ENCODE results near the gene CDKL1. TPM values are rescaled to one million over a fixed set of nuclear protein-coding genes. Genes with fewer than 3 reads are reported as not detected.

CDKL1 gene
- total RNA-seq, result 10 to 100 TPM; 13.5 to 17.6 TPM

- H3K9me3 Mint-ChIP-seq (ENCODE audit: low read depth), result no peaks in the 10 kb centered on the region
- CTCF ChIA-PET, result interaction anchor here (0.9 to 2.5 kb wide), 3 partner anchors 34 to 135 kb away, joined by 3 to 14 read pairs (median 4); partner anchors contain the start of gene MAP4K5
- H3K4me3 Mint-ChIP-seq, result peak within 1 kb of the TSS; percentile 85
- H3K36me3 Mint-ChIP-seq, result peaks cover 2% of the 10 kb centered on the region
- DNase-seq (peak; percentile 58), ATAC-seq (peak; percentile 84)
- peaks cover 6% of the 10 kb centered on the region for H3K27me3 Mint-ChIP-seq
- H3K27ac Mint-ChIP-seq, result peak within 1 kb of the TSS; percentile 56
- H3K4me1 Mint-ChIP-seq, result peaks cover 15% of the 10 kb centered on the region
Observed at GRCh38 chr14:50396631-50397389, at the start of gene CDKL1. TSS of gene CDKL1 (minus strand) at chr14:50396881. CDS start at chr14:50395868, 1,013 bp downstream.

DNA sequence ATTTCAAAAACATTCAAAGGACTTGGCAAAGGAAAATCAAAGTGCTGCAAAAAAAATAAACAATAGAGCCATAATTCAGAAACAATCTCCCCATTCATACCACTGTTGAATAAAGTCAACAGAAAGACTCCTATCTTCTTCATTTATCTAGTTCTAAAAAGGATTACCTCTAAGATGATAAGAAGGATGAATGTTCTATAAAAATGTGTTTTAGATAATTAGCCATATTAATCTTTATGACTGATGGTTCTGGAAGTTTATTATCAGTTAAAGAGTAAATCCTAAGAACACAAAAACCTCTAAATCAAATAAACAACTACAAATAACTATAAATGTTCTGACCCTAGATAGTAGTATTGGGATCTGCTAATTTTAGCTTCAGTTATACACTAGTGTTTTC lies 37.8 kb upstream of the CDKL1 start:
- Mint-ChIP-seq H3K27ac (no peak overlapping the region), H3K9me3 (ENCODE audit: low read depth) (peaks cover 6% of the 10 kb centered on the region), H3K27me3 (no peaks in the 10 kb centered on the region), H3K4me3 (no peak overlapping the region), H3K4me1 (no peaks in the 10 kb centered on the region), H3K36me3 (peaks cover 50% of the 10 kb centered on the region)
- CTCF ChIA-PET, result no interaction called here
- DNase-seq (no peak), ATAC-seq (no peak)

GRCh38 chr14:50432131-50432530 lies 35.5 kb upstream of the CDKL1 start:
- DNase-seq (no peak), ATAC-seq (no peak)
- Mint-ChIP-seq H3K4me1 (no peaks in the 10 kb centered on the region), H3K27me3 (no peaks in the 10 kb centered on the region), H3K9me3 (ENCODE audit: low read depth) (peaks cover 4% of the 10 kb centered on the region), H3K27ac (no peak overlapping the region), H3K36me3 (peaks cover 38% of the 10 kb centered on the region), H3K4me3 (no peak overlapping the region)
- CTCF ChIA-PET, result no interaction called here

GRCh38 chr14:50425816-50426215 lies 29.1 kb upstream of the CDKL1 start:
- no peak for DNase-seq
- peaks cover 15% of the 10 kb centered on the region for H3K36me3 Mint-ChIP-seq
- H3K4me3 Mint-ChIP-seq, result no peak overlapping the region
- no peaks in the 10 kb centered on the region for H3K9me3 Mint-ChIP-seq (ENCODE audit: low read depth)
- CTCF ChIA-PET, result no interaction called here
- no peak overlapping the region for H3K27ac Mint-ChIP-seq
- no peaks in the 10 kb centered on the region for H3K27me3 Mint-ChIP-seq
- H3K4me1 Mint-ChIP-seq, result no peaks in the 10 kb centered on the region
- ATAC-seq, result no peak

DNA sequence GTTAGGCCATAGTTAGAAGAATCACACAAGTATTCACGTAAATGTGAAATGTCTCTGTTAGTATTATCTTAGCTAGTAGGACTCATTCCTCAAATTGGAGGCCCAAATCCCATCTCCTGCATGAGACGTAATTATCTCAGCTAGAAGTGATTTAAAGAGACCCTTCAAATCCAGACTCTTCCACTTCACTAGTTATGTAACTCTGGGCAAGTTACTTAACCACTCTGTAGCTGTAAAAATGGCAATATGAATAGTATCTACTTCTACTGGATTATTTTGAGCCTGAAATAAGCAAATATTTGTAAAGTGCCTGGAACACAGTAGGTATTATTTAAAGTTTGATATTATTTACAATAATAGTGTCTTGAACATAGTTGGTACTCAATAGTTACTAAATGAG lies 28.4 kb upstream of the CDKL1 start:
- DNase-seq (no peak), ATAC-seq (no peak)
- no peak overlapping the region for H3K4me3 Mint-ChIP-seq
- H3K4me1 Mint-ChIP-seq, result no peaks in the 10 kb centered on the region
- CTCF ChIA-PET, result no interaction called here
- H3K9me3 Mint-ChIP-seq (ENCODE audit: low read depth), result no peaks in the 10 kb centered on the region
- H3K27ac Mint-ChIP-seq, result no peak overlapping the region
- no peaks in the 10 kb centered on the region for H3K27me3 Mint-ChIP-seq
- H3K36me3 Mint-ChIP-seq, result peaks cover 15% of the 10 kb centered on the region

DNA sequence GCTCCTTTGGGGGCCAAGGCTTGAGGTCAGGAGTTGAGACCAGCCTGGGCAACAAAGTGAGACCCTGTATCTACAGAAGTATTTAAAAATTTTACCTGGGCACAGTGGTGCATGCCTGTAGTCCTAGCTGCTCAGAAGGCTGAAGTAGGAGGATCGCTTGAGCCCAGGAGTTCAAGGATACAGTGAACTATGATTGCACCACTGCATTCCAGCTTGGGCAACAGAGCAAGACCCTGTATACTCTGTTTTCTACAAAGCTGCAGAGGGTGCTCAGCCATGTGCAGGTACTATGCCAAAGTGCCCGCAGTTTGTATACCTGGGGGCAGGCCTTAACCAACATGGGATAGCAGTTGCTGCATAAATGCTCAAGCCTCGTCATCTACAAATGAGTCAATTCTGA lies 26.8 kb upstream of the CDKL1 start:
- no peak overlapping the region for H3K27ac Mint-ChIP-seq
- no peaks in the 10 kb centered on the region for H3K9me3 Mint-ChIP-seq (ENCODE audit: low read depth)
- H3K36me3 Mint-ChIP-seq, result peaks cover 21% of the 10 kb centered on the region
- CTCF ChIA-PET, result interaction anchor here (1.5 kb wide), 1 partner anchor 22 kb away, joined by 3 read pairs; no protein-coding TSS in a partner anchor
- no peaks in the 10 kb centered on the region for H3K27me3 Mint-ChIP-seq
- H3K4me3 Mint-ChIP-seq, result no peak overlapping the region
- no peaks in the 10 kb centered on the region for H3K4me1 Mint-ChIP-seq
- DNase-seq (no peak), ATAC-seq (no peak)

- Mint-ChIP-seq H3K9me3 (ENCODE audit: low read depth) (no peaks in the 10 kb centered on the region), H3K36me3 (peaks cover 29% of the 10 kb centered on the region), H3K27ac (no peak overlapping the region), H3K27me3 (no peaks in the 10 kb centered on the region), H3K4me1 (no peaks in the 10 kb centered on the region), H3K4me3 (no peak overlapping the region)
- CTCF ChIA-PET, result interaction anchor here (1.3 kb wide), 1 partner anchor 86 kb away, joined by 3 read pairs; no protein-coding TSS in a partner anchor
- no peak for DNase-seq
- no peak for ATAC-seq
Observed at GRCh38 chr14:50421499-50421898, 24.8 kb upstream of the CDKL1 start.

- H3K27ac Mint-ChIP-seq, result no peak overlapping the region
- ATAC-seq (no peak), DNase-seq (no peak)
- CTCF ChIA-PET, result no interaction called here
- H3K4me1 Mint-ChIP-seq, result no peaks in the 10 kb centered on the region
- no peaks in the 10 kb centered on the region for H3K9me3 Mint-ChIP-seq (ENCODE audit: low read depth)
- no peak overlapping the region for H3K4me3 Mint-ChIP-seq
- no peaks in the 10 kb centered on the region for H3K27me3 Mint-ChIP-seq
- peaks cover 43% of the 10 kb centered on the region for H3K36me3 Mint-ChIP-seq
Observed at GRCh38 chr14:50417853-50418252, 21.2 kb upstream of the CDKL1 start.

DNA sequence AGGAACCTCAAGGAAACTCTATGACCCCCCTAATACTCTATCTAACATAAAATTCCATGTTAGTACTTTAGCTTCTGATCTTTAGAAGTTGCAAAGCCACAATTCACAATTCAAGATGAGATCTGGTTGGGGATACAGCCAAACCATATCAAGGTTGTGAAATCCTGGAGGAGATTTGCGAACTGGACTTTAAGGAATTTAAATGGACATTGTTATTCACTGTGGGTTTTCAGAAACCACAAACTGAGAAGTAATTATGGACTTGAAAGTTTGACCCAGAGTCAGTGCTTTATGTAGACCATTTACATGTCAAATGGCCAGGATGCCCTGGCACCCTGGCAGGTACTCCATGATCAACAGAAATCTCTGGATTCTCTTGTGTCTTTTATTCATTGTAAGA lies 14.2 kb upstream of the CDKL1 start:
- no peaks in the 10 kb centered on the region for H3K4me1 Mint-ChIP-seq
- DNase-seq (no peak), ATAC-seq (no peak)
- peaks cover 18% of the 10 kb centered on the region for H3K36me3 Mint-ChIP-seq
- no peak overlapping the region for H3K4me3 Mint-ChIP-seq
- no peak overlapping the region for H3K27ac Mint-ChIP-seq
- CTCF ChIA-PET, result interaction anchor here (0.7 kb wide), 1 partner anchor 74 kb away, joined by 3 read pairs; no protein-coding TSS in a partner anchor
- no peaks in the 10 kb centered on the region for H3K27me3 Mint-ChIP-seq
- H3K9me3 Mint-ChIP-seq (ENCODE audit: low read depth), result peaks cover 4% of the 10 kb centered on the region

DNA sequence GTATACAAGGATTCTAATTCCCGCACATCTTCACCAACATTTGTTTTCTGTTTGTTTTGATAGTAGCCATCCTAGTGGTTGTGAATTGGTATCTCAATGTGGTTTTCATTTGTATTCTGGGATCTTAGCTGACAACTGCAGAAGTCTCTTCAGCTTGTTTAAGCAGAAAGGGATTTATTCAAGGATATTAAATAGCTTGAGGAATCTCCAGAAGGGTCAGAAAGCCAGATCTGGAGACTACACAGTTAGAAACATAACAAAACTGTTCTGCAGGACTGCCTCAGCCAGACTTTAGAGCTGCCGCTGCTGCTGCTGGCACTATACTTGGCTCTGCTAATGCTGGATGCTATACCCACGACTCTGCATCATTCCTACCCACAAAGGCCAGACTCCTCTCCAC lies 13.4 kb upstream of the CDKL1 start:
- DNase-seq (no peak), ATAC-seq (no peak)
- H3K27me3 Mint-ChIP-seq, result no peaks in the 10 kb centered on the region
- H3K36me3 Mint-ChIP-seq, result peaks cover 15% of the 10 kb centered on the region
- H3K4me3 Mint-ChIP-seq, result no peak overlapping the region
- H3K4me1 Mint-ChIP-seq, result no peaks in the 10 kb centered on the region
- CTCF ChIA-PET, result interaction anchor here (0.7 kb wide), 1 partner anchor 75 kb away, joined by 3 read pairs; no protein-coding TSS in a partner anchor
- no peak overlapping the region for H3K27ac Mint-ChIP-seq
- H3K9me3 Mint-ChIP-seq (ENCODE audit: low read depth), result peaks cover 4% of the 10 kb centered on the region

GRCh38 chr14:50407111-50407812 lies 10.6 kb upstream of the CDKL1 start:
- Mint-ChIP-seq H3K36me3 (peaks cover 2% of the 10 kb centered on the region), H3K4me3 (no peak overlapping the region), H3K4me1 (peaks cover 3% of the 10 kb centered on the region), H3K27me3 (no peaks in the 10 kb centered on the region), H3K27ac (no peak overlapping the region), H3K9me3 (ENCODE audit: low read depth) (peaks cover 4% of the 10 kb centered on the region)
- DNase-seq (no peak), ATAC-seq (no peak)
- CTCF ChIA-PET, result no interaction called here

GRCh38 chr14:50403419-50403818 lies 6.7 kb upstream of the CDKL1 start:
- CTCF ChIA-PET, result no interaction called here
- no peak overlapping the region for H3K27ac Mint-ChIP-seq

DNA sequence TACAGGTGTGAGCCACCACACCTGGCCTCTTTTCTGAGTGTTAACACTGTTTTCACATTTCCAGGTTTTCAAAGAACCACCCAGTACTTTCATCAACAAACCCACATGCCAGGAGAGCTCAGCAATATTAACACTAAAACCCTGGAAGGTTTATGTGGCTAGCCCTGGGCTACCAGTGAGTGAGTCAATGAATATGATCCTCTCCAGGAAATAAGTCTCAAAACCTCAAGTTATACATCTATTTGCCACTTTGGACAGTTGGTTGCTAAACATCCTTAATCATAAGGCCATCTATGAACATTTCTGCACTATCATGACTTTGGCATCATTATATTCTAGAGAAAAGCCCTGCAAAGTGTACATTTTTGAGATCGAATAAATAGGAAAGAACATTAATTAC lies 6.3 kb upstream of the CDKL1 start:
- H3K27ac Mint-ChIP-seq, result no peak overlapping the region
- CTCF ChIA-PET, result no interaction called here

More at GRCh38 chr14:50403419-50403818, 6.7 kb upstream of the CDKL1 start:
- no peak overlapping the region for H3K4me3 Mint-ChIP-seq
- H3K36me3 Mint-ChIP-seq, result peaks cover 1% of the 10 kb centered on the region
- no peaks in the 10 kb centered on the region for H3K27me3 Mint-ChIP-seq
- DNase-seq (no peak), ATAC-seq (no peak)
- H3K9me3 Mint-ChIP-seq (ENCODE audit: low read depth), result peaks cover 4% of the 10 kb centered on the region
- H3K4me1 Mint-ChIP-seq, result peaks cover 3% of the 10 kb centered on the region

GRCh38 chr14:50400461-50400860 lies 3.8 kb upstream of the CDKL1 start:
- no peak for ATAC-seq
- no peak for DNase-seq
- Mint-ChIP-seq H3K9me3 (ENCODE audit: low read depth) (no peaks in the 10 kb centered on the region), H3K27ac (no peak overlapping the region), H3K4me3 (no peak overlapping the region), H3K36me3 (peaks cover 2% of the 10 kb centered on the region), H3K27me3 (peaks cover 6% of the 10 kb centered on the region), H3K4me1 (peaks cover 18% of the 10 kb centered on the region)
- CTCF ChIA-PET, result interaction anchor here (1.2 kb wide), 1 partner anchor 22 kb away, joined by 3 read pairs; no protein-coding TSS in a partner anchor

More for the DNA sequence above, 6.3 kb upstream of the CDKL1 start:
- ATAC-seq (no peak), DNase-seq (no peak)
- H3K4me1 Mint-ChIP-seq, result peaks cover 3% of the 10 kb centered on the region
- peaks cover 1% of the 10 kb centered on the region for H3K36me3 Mint-ChIP-seq
- H3K4me3 Mint-ChIP-seq, result no peak overlapping the region
- H3K9me3 Mint-ChIP-seq (ENCODE audit: low read depth), result peaks cover 4% of the 10 kb centered on the region
- H3K27me3 Mint-ChIP-seq, result no peaks in the 10 kb centered on the region
